ENCODE data around the gene KLRC3. TPM values are rescaled to one million over a fixed set of nuclear protein-coding genes. Genes with fewer than 3 reads are reported as not detected.
"Not testable (repeated sequence)": the region's sequence is repeated elsewhere in the genome, so short reads cannot be mapped to it uniquely, and the experiment has no call there.

KLRC3 gene
- total and polyA plus RNA-seq, 2 experiments from 2014 or later: not detected

DNA sequence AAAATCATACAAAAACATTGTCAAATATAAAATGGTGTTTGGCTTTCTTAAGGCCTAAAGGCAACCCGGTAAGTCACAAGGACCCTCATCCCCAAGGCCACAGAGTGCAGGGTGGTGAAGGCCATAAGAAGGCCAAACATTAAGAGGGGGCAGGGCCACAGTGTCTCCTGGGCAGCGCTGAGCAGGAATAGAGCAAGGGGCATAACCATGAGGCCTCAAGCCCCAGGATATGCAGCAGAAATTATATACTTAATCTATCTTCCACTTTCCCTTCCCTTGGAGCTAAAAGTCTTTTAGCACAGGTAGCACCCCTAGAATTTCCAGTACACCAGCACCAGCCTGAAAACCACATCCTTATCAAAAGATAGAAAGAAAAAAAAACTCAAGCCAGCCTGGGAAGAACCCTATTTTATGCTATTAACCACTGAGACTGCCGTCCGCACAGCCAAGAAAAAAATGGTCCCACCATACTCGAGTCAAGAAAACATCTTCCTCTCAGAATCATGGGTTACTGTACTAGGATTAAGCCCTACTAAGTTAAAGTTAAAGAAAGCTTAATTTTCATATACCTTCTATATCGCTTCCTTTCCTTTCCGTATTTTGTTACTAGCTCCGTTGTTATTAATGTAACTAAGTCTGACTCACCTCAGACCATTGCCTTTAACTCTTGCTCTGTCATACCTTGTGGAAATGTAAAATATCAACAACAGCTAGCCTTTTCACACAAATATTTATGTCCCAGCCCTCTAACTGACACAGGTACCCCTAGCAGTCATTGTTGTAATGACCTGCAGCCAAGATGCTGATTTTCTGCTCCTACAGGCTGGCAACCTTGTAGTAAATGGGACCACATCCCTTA lies 50.6 kb downstream of the KLRC3 start:
- Histone ChIP-seq H3K27ac (no peak overlapping the region), H3K4me1 (ENCODE audit: insufficient read depth) (peaks cover 12% of the 10 kb centered on the region), H3K9me2 (replicated peaks; ENCODE audit: insufficient read depth) (no peaks in the 10 kb centered on the region), H3K4me3 (no peak overlapping the region), H3K79me2 (peaks cover 3% of the 10 kb centered on the region), H3K27me3 (no peaks in the 10 kb centered on the region), H3K4me2 (no peak overlapping the region), H2AFZ (no peak overlapping the region), H4K20me1 (ENCODE audit: insufficient read depth, poor library complexity, severe bottlenecking) (no peaks in the 10 kb centered on the region), H3K36me3 (replicated peaks; ENCODE audit: insufficient read depth, low read depth) (no peaks in the 10 kb centered on the region), H3K9me3 (ENCODE audit: low read depth) (no peaks in the 10 kb centered on the region)
- 97% methylated on average over 8 of the region's 8 CpGs for WGBS (ENCODE audit: low lambda C conversion rate, missing lambda C conversion rate)
- DNase-seq (ENCODE audit: low spot score): no peak
- TF ChIP-seq, protein P1, sequence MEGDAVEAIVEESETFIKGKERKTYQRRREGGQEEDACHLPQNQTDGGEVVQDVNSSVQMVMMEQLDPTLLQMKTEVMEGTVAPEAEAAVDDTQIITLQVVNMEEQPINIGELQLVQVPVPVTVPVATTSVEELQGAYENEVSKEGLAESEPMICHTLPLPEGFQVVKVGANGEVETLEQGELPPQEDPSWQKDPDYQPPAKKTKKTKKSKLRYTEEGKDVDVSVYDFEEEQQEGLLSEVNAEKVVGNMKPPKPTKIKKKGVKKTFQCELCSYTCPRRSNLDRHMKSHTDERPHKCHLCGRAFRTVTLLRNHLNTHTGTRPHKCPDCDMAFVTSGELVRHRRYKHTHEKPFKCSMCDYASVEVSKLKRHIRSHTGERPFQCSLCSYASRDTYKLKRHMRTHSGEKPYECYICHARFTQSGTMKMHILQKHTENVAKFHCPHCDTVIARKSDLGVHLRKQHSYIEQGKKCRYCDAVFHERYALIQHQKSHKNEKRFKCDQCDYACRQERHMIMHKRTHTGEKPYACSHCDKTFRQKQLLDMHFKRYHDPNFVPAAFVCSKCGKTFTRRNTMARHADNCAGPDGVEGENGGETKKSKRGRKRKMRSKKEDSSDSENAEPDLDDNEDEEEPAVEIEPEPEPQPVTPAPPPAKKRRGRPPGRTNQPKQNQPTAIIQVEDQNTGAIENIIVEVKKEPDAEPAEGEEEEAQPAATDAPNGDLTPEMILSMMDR (IDR thresholded peaks at IDR 0.05; ENCODE audit: poor library complexity): no peak
- TF ChIP-seq EZH2phosphoT487 (IDR thresholded peaks at IDR 0.05; ENCODE audit: low read depth, severe bottlenecking, unreplicated experiment): no peak
- TF ChIP-seq EZH2 (IDR thresholded peaks at IDR 0.05; ENCODE audit: borderline replicate concordance): no peak

DNA sequence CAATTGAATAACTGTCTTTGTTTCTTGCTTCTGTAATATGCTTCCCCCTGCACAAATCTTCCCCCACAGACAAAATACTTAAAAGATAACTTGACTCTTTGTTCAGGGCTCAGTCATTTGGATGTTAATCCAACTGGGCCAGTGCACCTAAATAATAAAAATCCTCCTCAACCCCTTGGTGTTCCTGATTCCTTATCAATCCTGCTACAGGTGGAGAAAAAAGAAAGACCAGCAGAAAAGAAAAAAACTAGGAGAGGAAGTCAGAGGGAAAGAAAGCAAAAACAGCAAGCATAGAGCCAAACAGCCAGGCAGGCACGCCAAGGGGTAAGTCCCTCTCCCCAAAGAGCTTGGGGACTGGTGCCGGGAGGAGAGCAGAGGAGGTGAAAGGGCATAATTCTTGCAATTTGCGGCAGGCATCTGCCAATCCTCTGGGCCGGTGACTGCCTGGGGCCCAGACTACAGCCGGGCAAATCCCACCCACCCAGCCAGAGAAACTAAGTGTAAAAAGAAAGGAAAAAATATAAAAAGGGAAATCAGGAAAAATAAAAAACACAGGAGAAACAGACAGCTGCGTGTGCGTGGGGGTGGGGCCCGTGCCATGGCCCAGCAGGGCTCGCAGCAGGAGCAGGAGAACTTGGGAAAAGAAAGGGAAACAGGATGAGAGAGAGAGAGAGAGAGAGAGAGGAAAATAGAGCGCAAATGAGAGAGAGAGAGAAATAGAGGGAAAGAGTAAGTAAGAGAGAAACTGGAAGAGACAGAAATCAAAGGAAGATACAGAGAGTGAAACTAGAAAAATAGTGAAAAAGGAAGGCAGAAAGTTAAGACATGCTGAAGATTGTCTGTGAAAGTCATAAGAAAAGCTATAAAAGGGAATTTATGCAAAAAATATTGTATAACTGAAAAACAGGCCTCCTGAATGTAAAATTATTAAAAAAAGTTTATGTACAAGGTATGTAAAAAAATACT lies 51.9 kb downstream of the KLRC3 start:
- Histone ChIP-seq H3K27ac (no peak overlapping the region), H3K36me3 (replicated peaks; ENCODE audit: insufficient read depth, low read depth) (no peaks in the 10 kb centered on the region), H3K4me1 (ENCODE audit: insufficient read depth) (peaks cover 23% of the 10 kb centered on the region), H3K4me2 (no peak overlapping the region), H4K20me1 (ENCODE audit: insufficient read depth, poor library complexity, severe bottlenecking) (no peaks in the 10 kb centered on the region), H3K79me2 (peaks cover 3% of the 10 kb centered on the region), H3K9me3 (ENCODE audit: low read depth) (no peaks in the 10 kb centered on the region), H3K9me2 (replicated peaks; ENCODE audit: insufficient read depth) (no peaks in the 10 kb centered on the region), H3K4me3 (no peak overlapping the region), H2AFZ (no peak overlapping the region), H3K27me3 (no peaks in the 10 kb centered on the region)
- TF ChIP-seq, protein P1 (IDR thresholded peaks at IDR 0.05; ENCODE audit: poor library complexity): no peak
- TF ChIP-seq EZH2 (IDR thresholded peaks at IDR 0.05; ENCODE audit: borderline replicate concordance) (no peak), EZH2phosphoT487 (IDR thresholded peaks at IDR 0.05; ENCODE audit: low read depth, severe bottlenecking, unreplicated experiment) (no peak)
- DNase-seq (ENCODE audit: low spot score): no peak
- WGBS (ENCODE audit: low lambda C conversion rate, missing lambda C conversion rate): 93% methylated on average over 10 of the region's 10 CpGs

DNA sequence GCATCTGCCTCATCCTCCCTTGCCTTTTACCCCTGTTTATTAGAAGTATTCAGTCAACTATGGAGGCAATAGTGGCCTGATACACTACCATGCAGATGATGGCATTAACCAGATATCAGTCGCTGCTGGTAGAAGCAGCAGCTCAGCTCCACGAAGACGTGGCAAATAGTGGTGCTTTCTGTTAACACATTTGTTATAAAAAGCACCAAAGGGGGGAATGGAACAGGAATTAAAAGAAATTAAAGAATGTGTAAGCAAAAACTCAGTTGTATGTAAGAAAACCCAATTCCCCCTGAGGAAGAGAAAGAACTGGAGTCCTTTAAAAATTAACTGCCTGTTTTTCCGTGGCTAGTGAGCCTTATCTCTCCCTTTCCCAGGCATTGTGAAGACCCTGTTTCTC lies 52.7 kb downstream of the KLRC3 start:
- H3K36me3 ChIP-seq (replicated peaks; ENCODE audit: insufficient read depth, low read depth); H3K4me2 ChIP-seq; H4K20me1 ChIP-seq (ENCODE audit: insufficient read depth, poor library complexity, severe bottlenecking); DNase-seq (ENCODE audit: low spot score); H3K9me3 ChIP-seq (ENCODE audit: low read depth); H3K79me2 ChIP-seq; H3K27me3 ChIP-seq; H3K4me3 ChIP-seq; H3K9me2 ChIP-seq (replicated peaks; ENCODE audit: insufficient read depth); H3K27ac ChIP-seq; H2AFZ ChIP-seq: not testable (repeated sequence)
- H3K4me1 ChIP-seq (ENCODE audit: insufficient read depth): peaks cover 29% of the 10 kb centered on the region
- WGBS (ENCODE audit: low lambda C conversion rate, missing lambda C conversion rate): 72% methylated on average over 4 of the region's 4 CpGs

DNA sequence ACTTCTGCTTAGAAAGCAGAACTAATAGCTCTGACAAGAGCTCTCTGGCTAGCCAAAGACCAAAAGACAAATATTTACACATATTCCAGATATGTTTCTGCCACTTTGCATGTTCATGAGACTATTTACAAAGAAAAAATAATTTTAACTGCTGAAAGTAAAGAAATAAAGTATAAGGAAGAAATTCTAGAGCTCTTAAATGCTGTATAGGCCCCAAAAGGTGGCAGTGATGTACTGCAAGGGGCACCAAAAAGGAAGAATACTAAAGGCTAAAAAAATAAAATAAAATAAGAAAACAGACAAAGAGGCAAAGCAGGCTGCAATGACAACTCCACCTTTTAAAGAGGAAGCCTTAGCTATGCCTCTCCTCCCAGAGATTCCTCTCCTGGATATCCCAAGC lies 53.5 kb downstream of the KLRC3 start:
- Histone ChIP-seq H3K79me2 (peaks cover 3% of the 10 kb centered on the region), H3K4me3 (no peak overlapping the region), H4K20me1 (ENCODE audit: insufficient read depth, poor library complexity, severe bottlenecking) (no peaks in the 10 kb centered on the region), H2AFZ (peak overlapping the region; percentile 83), H3K4me2 (peak overlapping the region; percentile 81), H3K4me1 (ENCODE audit: insufficient read depth) (peaks cover 37% of the 10 kb centered on the region), H3K9me3 (ENCODE audit: low read depth) (no peaks in the 10 kb centered on the region), H3K27ac (peak overlapping the region; percentile 95), H3K9me2 (replicated peaks; ENCODE audit: insufficient read depth) (no peaks in the 10 kb centered on the region), H3K36me3 (replicated peaks; ENCODE audit: insufficient read depth, low read depth) (no peaks in the 10 kb centered on the region), H3K27me3 (no peaks in the 10 kb centered on the region)
- DNase-seq (ENCODE audit: low spot score): peak; percentile 42
- TF ChIP-seq EZH2phosphoT487 (IDR thresholded peaks at IDR 0.05; ENCODE audit: low read depth, severe bottlenecking, unreplicated experiment): no peak
- TF ChIP-seq, protein P1 (IDR thresholded peaks at IDR 0.05; ENCODE audit: poor library complexity): peak; percentile 54

All from hepatocyte (in vitro differentiated cells).